IPS-18a (cell line): Measurements from ENCODE around the gene PRMT1.

Source experiments
- H3K27ac ChIP-seq: one replicate; pipeline ENCODE4 v1.5.1; 2013; ENCODE audit warnings: low read length
- H3K27me3 ChIP-seq: one replicate; pipeline ENCODE4 v1.6.1; 2013; ENCODE audit warnings: mild to moderate bottlenecking, low read length; ENCODE audit not compliant: control insufficient read depth, insufficient read depth
- H3K36me3 ChIP-seq: one replicate; pipeline ENCODE4 v1.6.1; 2013; ENCODE audit warnings: low read depth, low read length; ENCODE audit not compliant: control insufficient read depth
- H3K4me1 ChIP-seq: one replicate; pipeline ENCODE4 v1.6.1; 2013; ENCODE audit warnings: low read depth, low read length; ENCODE audit not compliant: control insufficient read depth
- H3K4me3 ChIP-seq: one replicate; pipeline ENCODE4 v1.5.1; 2013; ENCODE audit warnings: low read length
- H3K9ac ChIP-seq: one replicate; pipeline ENCODE4 v1.6.1; 2013; ENCODE audit warnings: mild to moderate bottlenecking, low read length, moderate library complexity
- H3K9me3 ChIP-seq: one replicate; pipeline ENCODE4 v1.6.1; 2013; ENCODE audit warnings: low read depth, low read length; ENCODE audit not compliant: control insufficient read depth

The PRMT1 gene

DNA sequence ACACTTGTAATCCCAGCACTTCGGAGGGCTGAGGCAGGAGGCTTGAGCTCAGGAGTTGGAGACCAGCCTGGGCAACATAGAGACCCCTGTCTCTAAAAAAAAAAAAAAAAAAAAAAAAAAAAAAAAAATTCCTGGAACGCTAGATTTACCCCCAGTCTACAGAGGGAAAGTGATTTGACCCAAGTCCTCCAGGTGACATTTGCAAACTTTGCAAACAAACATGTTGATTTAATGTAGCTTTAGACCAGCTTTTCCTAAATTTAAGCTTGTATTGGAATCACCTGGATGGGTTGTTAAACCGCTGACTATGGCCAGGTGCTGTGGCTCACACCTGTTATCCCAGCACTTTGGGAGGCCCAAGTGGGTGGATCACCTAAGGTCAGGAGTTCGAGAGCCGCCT lies 22.3 kb downstream of the PRMT1 start:
- H3K36me3 ChIP-seq, result peaks cover 10% of the 10 kb centered on the region
- H3K4me3 ChIP-seq, result no peak overlapping the region
- H3K9me3 ChIP-seq, result no peaks in the 10 kb centered on the region
- H3K4me1 ChIP-seq, result no peaks in the 10 kb centered on the region
- H3K27me3 ChIP-seq, result no peaks in the 10 kb centered on the region
- no peak overlapping the region for H3K27ac ChIP-seq
- H3K9ac ChIP-seq, result no peak overlapping the region

DNA sequence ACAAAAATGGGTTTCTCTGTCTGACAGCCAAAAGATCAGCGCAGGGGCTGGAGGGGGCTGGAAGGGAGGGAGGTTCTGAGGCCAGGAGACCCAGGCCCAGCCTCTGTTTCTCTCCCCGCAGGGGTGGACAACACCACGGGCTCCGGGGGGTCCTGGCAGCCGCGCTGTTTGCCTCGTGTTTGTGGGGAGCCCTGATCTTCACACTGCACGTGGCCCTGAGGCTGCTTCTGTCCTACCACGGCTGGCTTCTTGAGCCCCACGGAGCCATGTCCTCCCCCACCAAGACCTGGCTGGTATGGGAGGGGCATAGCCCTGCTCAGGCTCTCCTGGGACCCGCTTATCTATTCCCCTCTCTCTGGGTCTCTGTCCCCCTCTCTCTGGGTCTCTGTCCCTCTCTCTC lies 23.5 kb downstream of the PRMT1 start:
- Histone ChIP-seq H3K9me3 (no peaks in the 10 kb centered on the region), H3K4me1 (no peaks in the 10 kb centered on the region), H3K36me3 (peaks cover 19% of the 10 kb centered on the region), H3K27me3 (no peaks in the 10 kb centered on the region), H3K27ac (no peak overlapping the region), H3K9ac (no peak overlapping the region), H3K4me3 (no peak overlapping the region)

DNA sequence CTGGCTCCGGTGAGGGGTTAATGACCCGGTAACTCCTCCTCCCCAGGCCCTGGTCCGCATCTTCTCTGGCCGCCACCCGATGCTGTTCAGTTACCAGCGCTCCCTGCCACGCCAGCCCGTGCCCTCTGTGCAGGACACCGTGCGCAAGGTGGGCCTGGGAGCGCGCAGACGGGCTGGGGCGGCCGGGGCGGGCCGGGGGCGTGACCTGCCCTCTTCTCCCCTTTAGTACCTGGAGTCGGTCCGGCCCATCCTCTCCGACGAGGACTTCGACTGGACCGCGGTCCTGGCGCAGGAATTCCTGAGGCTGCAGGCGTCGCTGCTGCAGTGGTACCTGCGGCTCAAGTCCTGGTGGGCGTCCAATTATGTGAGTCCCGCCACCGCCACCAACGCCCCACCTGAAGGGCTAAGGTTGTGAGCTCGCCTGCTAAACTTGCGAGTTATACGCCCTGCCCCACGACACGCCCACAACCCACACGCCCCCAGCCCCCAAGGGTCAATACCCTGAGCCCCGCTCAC lies 24.3 kb downstream of the PRMT1 start:
- Histone ChIP-seq H3K4me3 (no peak overlapping the region), H3K27me3 (no peaks in the 10 kb centered on the region)

DNA sequence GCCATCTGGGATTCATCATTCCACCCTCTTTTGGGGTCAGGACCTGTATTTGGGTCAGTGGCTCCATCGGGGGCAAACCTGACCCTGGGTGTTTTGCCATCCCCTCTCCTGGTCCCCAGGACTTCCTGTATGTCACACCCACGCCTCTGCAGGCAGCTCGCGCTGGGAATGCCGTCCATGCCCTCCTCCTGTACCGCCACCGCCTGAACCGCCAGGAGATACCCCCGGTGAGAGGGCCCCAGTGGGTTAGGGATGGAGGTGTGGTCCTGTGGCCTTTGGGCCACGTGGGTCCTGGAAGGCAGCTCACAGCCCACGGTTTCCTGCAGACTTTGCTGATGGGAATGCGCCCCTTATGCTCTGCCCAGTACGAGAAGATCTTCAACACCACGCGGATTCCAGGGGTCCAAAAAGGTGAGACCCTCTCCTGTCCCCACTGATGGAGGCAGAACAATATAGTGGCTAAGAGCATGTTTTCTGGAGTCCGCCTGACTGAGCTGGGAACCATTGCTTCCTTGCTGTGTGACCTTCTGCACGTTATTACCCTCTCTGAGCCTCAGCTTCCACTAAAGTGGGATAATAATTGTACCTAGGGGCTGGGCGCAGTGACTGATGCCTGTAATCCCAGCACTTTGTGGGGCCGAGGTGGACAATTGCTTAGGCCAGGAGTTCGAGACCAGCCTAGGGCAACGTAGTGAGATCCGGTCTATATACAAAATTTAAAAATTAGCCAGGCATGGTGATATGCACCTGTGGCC lies 28.0 kb downstream of the PRMT1 start:
- no peaks in the 10 kb centered on the region for H3K27me3 ChIP-seq
- H3K4me1 ChIP-seq, result no peaks in the 10 kb centered on the region
- H3K4me3 ChIP-seq, result no peak overlapping the region
- H3K36me3 ChIP-seq, result peaks cover 27% of the 10 kb centered on the region
- H3K9ac ChIP-seq, result no peak overlapping the region
- H3K9me3 ChIP-seq, result no peaks in the 10 kb centered on the region
- H3K27ac ChIP-seq, result no peak overlapping the region

More for the DNA sequence above, 24.3 kb downstream of the PRMT1 start:
- no peaks in the 10 kb centered on the region for H3K4me1 ChIP-seq
- peaks cover 25% of the 10 kb centered on the region for H3K36me3 ChIP-seq
- H3K9ac ChIP-seq, result no peak overlapping the region
- no peak overlapping the region for H3K27ac ChIP-seq
- no peaks in the 10 kb centered on the region for H3K9me3 ChIP-seq

DNA sequence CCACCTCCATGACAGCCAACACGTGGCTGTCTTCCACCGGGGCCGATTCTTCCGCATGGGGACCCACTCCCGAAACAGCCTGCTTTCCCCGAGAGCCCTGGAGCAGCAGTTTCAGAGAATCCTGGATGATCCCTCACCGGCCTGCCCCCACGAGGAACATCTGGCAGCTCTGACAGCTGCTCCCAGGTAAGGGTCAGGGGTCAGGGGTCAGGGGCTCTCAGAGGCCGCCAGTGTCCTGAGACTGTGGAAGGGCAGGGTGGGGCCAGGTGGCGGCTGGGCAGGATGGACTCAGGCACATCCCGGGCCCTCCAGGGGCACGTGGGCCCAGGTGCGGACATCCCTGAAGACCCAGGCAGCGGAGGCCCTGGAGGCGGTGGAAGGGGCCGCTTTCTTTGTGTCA lies 28.8 kb downstream of the PRMT1 start:
- no peaks in the 10 kb centered on the region for H3K9me3 ChIP-seq
- H3K27ac ChIP-seq, result no peak overlapping the region
- H3K4me3 ChIP-seq, result no peak overlapping the region
- peaks cover 33% of the 10 kb centered on the region for H3K36me3 ChIP-seq
- H3K9ac ChIP-seq, result no peak overlapping the region
- H3K4me1 ChIP-seq, result no peaks in the 10 kb centered on the region
- no peaks in the 10 kb centered on the region for H3K27me3 ChIP-seq

DNA sequence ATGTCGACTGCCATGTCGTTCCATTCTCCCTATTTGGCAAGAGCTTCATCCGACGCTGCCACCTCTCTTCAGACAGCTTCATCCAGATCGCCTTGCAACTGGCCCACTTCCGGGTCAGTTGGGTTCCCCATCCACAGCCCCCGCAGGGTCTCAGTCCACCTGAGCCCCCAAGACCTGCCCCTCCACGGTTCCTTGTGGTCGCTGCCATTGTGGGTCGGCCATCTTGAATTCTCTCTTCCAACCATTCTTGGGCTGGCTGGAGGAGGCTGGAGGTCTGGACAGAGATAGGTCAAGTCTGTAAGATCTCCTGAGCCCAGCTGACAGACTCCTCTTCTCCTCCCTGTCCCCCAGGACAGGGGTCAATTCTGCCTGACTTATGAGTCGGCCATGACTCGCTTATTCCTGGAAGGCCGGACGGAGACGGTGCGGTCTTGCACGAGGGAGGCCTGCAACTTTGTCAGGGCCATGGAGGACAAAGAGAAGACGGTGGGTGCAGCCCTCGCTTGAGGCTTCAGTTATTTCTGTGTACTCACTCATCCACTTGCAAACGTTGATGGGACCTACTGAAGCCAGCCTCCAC lies 33.4 kb downstream of the PRMT1 start:
- Histone ChIP-seq H3K27ac (no peak overlapping the region), H3K4me3 (no peak overlapping the region), H3K9me3 (no peaks in the 10 kb centered on the region), H3K36me3 (peaks cover 31% of the 10 kb centered on the region), H3K4me1 (peaks cover 3% of the 10 kb centered on the region), H3K9ac (no peak overlapping the region), H3K27me3 (no peaks in the 10 kb centered on the region)

DNA sequence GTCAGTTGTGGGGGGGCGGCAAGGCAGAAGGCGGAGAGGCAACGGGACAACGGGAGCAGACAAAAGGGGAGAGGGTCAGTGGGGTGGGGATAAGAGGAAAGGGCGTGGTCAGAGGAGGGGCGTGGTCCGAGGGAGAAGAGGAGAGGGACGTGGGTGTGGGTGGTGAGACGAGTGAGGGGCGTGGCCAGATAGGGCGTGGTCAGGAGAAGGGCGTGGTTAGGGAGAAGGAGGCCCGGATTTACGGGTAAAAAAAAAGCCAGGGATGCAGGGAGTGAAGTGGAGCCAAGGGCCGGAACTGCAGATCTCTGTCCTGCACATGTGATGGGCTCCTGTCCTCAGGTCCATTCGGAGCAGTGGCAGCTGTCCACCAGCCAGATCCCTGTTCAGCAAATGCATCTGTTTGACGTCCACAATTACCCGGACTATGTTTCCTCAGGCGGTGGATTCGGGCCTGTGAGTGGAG lies 35.4 kb downstream of the PRMT1 start:
- peaks cover 18% of the 10 kb centered on the region for H3K36me3 ChIP-seq
- no peak overlapping the region for H3K4me3 ChIP-seq
- H3K9ac ChIP-seq, result no peak overlapping the region
- H3K27me3 ChIP-seq, result no peaks in the 10 kb centered on the region
- H3K4me1 ChIP-seq, result peaks cover 3% of the 10 kb centered on the region
- H3K9me3 ChIP-seq, result no peaks in the 10 kb centered on the region
- no peak overlapping the region for H3K27ac ChIP-seq

DNA sequence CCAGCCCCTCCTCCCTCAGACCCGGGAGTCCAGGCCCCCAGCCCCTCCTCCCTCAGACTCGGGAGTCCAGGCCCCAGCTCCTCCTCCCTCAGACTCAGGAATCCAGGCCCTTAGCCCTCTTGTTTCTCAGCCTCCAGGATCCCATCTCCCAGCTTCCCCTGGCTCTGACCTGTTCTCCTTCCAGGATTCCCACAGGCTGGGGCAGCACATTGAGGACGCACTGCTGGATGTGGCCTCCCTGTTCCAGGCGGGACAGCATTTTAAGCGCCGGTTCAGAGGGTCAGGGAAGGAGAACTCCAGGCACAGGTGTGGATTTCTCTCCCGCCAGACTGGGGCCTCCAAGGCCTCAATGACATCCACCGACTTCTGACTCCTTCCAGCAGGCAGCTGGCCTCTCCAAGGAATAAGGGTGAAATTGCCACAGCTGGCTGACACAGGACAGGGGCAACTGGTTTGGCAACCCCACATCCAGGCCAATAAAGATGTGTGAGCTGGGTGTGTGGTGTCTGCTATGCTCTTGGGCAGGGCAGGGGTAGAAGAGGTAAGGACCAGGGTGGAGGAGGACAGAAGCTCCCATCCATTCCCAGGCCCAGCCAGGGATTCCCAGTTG lies 36.3 kb downstream of the PRMT1 start:
- Histone ChIP-seq H3K36me3 (peaks cover 18% of the 10 kb centered on the region), H3K4me1 (peaks cover 3% of the 10 kb centered on the region), H3K4me3 (no peak overlapping the region), H3K27ac (no peak overlapping the region), H3K9ac (no peak overlapping the region), H3K9me3 (no peaks in the 10 kb centered on the region), H3K27me3 (no peaks in the 10 kb centered on the region)

DNA sequence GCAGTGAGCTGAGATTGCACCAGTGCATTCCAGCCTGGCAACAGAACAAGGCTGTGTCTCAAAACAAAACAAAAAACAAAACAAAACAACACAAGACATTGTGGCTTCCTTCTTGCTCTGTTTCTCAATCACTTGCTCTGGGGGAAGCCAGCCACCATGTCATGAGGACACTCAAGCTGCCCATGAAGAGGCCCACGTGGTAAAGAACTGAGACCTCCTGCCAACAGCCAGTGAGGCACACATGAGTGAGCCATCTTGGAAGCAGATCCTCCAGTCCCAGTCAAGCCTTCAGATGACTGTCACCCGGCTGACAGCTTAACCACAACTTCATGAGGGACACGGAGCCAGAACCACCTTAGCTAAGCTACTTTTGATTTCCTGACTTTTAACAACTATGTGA lies 39.1 kb downstream of the PRMT1 start:
- H3K27ac ChIP-seq, result no peak overlapping the region
- H3K4me3 ChIP-seq, result no peak overlapping the region
- H3K9ac ChIP-seq, result no peak overlapping the region

DNA sequence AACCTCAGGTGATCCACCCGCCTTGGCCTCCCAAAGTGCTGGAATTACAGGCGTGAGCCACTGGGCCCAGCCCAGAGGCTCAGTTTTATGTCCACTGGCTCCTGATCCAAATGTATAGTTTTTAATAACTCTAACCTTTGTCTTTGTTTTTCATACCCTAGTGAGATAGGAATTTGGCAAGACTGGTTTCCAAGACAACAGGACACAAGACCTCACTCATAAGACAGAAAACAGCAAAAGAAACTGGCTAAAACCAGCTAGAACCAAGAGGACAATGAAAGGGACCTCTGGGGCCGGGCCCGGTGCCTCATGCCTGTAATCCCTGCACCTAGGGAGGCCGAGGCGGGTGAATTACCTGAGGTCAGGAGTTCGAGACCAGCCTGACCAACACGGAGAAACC lies 41.4 kb downstream of the PRMT1 start:
- H3K4me1 ChIP-seq, result no peaks in the 10 kb centered on the region
- no peaks in the 10 kb centered on the region for H3K9me3 ChIP-seq
- no peak overlapping the region for H3K9ac ChIP-seq
- no peak overlapping the region for H3K4me3 ChIP-seq
- H3K27ac ChIP-seq, result no peak overlapping the region
- H3K27me3 ChIP-seq, result no peaks in the 10 kb centered on the region
- H3K36me3 ChIP-seq, result no peaks in the 10 kb centered on the region

More for the DNA sequence above, 39.1 kb downstream of the PRMT1 start:
- H3K9me3 ChIP-seq, result no peaks in the 10 kb centered on the region
- H3K36me3 ChIP-seq, result peaks cover 6% of the 10 kb centered on the region
- H3K27me3 ChIP-seq, result no peaks in the 10 kb centered on the region
- H3K4me1 ChIP-seq, result peaks cover 3% of the 10 kb centered on the region

DNA sequence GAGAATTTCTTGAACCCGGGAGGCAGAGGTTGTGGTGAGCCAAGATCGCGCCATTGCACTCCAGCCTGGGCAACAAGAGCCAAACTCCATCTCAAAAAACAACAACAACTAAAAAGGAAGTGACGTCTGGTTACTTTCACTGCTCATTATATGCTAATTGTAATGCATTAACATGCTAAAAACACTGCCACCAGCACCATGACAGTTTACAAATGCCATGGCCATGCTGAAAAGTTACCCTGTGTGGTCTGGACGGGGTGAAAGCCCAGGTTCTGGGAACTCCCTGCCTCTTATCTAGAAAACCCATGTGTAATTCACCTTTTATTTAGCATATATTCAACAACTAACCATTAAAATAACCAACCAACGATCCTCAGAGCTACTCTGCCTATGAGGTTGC lies 41.9 kb downstream of the PRMT1 start:
- Histone ChIP-seq H3K9ac (no peak overlapping the region), H3K4me1 (no peaks in the 10 kb centered on the region), H3K27me3 (no peaks in the 10 kb centered on the region), H3K9me3 (no peaks in the 10 kb centered on the region), H3K4me3 (no peak overlapping the region), H3K27ac (no peak overlapping the region), H3K36me3 (no peaks in the 10 kb centered on the region)
